Activated CD8-positive, alpha-beta memory T cell treated with anti-CD3 and anti-CD28 coated beads, Interleukin-2, amount 50 U/mL, for 24 hours (primary cell): ENCODE data around the gene CELF2.

Source experiments
- DNase-seq: peaks from one replicate; pipeline ENCODE4 v3.0.0-alpha.2; 2020; ENCODE audit errors: extremely low read depth

CELF2 gene

GRCh38 chr10:11270135-11270857, 252.6 kb downstream of the CELF2 start:
- DNase-seq, result peak; percentile 43

GRCh38 chr10:11270858-11271179, 253.1 kb downstream of the CELF2 start:
- no peak for DNase-seq

- DNase-seq, result no peak
These were observed 255.3 kb downstream of the CELF2 start for GRCh38 chr10:11272915-11273389.

- DNase-seq, result no peak
These were observed 256.8 kb downstream of the CELF2 start for GRCh38 chr10:11274452-11274851.

GRCh38 chr10:11275651-11276050, 258.0 kb downstream of the CELF2 start:
- no peak for DNase-seq

GRCh38 chr10:11276449-11276990, 258.8 kb downstream of the CELF2 start:
- DNase-seq, result no peak

- no peak for DNase-seq
These were observed 261.6 kb downstream of the CELF2 start for GRCh38 chr10:11279314-11279713.

- DNase-seq, result no peak
These were observed 262.7 kb downstream of the CELF2 start for GRCh38 chr10:11280187-11280932.

GRCh38 chr10:11282156-11282555, 264.5 kb downstream of the CELF2 start:
- no peak for DNase-seq

- DNase-seq, result no peak
These were observed 265.0 kb downstream of the CELF2 start for GRCh38 chr10:11282661-11283060.

GRCh38 chr10:11284291-11285085, 266.8 kb downstream of the CELF2 start:
- DNase-seq, result no peak

GRCh38 chr10:11285171-11285570, 267.5 kb downstream of the CELF2 start:
- no peak for DNase-seq

- DNase-seq, result no peak
These were observed 268.7 kb downstream of the CELF2 start for GRCh38 chr10:11286261-11286852.

- no peak for DNase-seq
These were observed 270.6 kb downstream of the CELF2 start for GRCh38 chr10:11288302-11288701.

GRCh38 chr10:11290156-11290890, 272.7 kb downstream of the CELF2 start:
- no peak for DNase-seq

- no peak for DNase-seq
These were observed 275.1 kb downstream of the CELF2 start for GRCh38 chr10:11292576-11293302.

- DNase-seq, result no peak
These were observed 275.7 kb downstream of the CELF2 start for GRCh38 chr10:11293332-11293731.

GRCh38 chr10:11294831-11295450, 277.3 kb downstream of the CELF2 start:
- DNase-seq, result no peak

GRCh38 chr10:11295492-11295891, 277.8 kb downstream of the CELF2 start:
- no peak for DNase-seq

- DNase-seq, result no peak
These were observed 279.5 kb downstream of the CELF2 start for GRCh38 chr10:11297136-11297535.
